Endothelial cell of umbilical vein (primary cell): ENCODE results near the gene LGALSL.

Source experiments
- EZH2 ChIP-seq: IDR thresholded peaks from 2 replicates; pipeline ENCODE4 v1.6.1; 2012; ENCODE audit warnings: borderline replicate concordance, low read depth, mild to moderate bottlenecking, moderate library complexity, low read length, inconsistent platforms; ENCODE audit not compliant: severe bottlenecking
- FOS ChIP-seq: IDR thresholded peaks from 2 replicates; pipeline ENCODE4 v1.6.1; 2011; ENCODE audit warnings: mild to moderate bottlenecking, low read length, moderate library complexity, borderline replicate concordance; ENCODE audit not compliant: insufficient read depth
- JUN ChIP-seq: IDR thresholded peaks from 2 replicates; pipeline ENCODE4 v1.6.1; 2011; ENCODE audit warnings: borderline replicate concordance, low read depth; ENCODE audit not compliant: insufficient read length, insufficient read depth
- MYC ChIP-seq: IDR thresholded peaks from one replicate; pipeline ENCODE4 v1.6.1; 2011; ENCODE audit warnings: mild to moderate bottlenecking, low read depth, low read length
- POLR2A ChIP-seq: IDR thresholded peaks from 2 replicates; pipeline ENCODE4 v1.6.1; 2012; ENCODE audit warnings: low read depth, mild to moderate bottlenecking, control low read depth, low read length
- POLR2AphosphoS5 ChIP-seq: IDR thresholded peaks from 2 replicates; pipeline ENCODE4 v1.6.1; 2012; ENCODE audit warnings: low read depth, mild to moderate bottlenecking, control low read depth, low read length, moderate library complexity; ENCODE audit not compliant: insufficient read depth
- TF ChIP-seq, protein P1 (sequence below), 2 donors: IDR thresholded peaks; 1 replicate in 1 of 2; 2 replicates in 1 of 2; pipeline ENCODE4 v1.5.1; 2011; ENCODE audit warnings: low read length in 2 of 2, mild to moderate bottlenecking in 2 of 2, moderate library complexity in 2 of 2, control low read depth in 1 of 2, inconsistent platforms in 1 of 2, low read depth in 1 of 2; ENCODE audit not compliant: insufficient read depth in 1 of 2; ENCODE audit errors: extremely low read depth in 1 of 2
- TF ChIP-seq, protein P2 (sequence below): IDR thresholded peaks from 2 replicates; pipeline ENCODE4 v1.6.1; 2011; ENCODE audit not compliant: insufficient read depth, insufficient read length

DNA sequence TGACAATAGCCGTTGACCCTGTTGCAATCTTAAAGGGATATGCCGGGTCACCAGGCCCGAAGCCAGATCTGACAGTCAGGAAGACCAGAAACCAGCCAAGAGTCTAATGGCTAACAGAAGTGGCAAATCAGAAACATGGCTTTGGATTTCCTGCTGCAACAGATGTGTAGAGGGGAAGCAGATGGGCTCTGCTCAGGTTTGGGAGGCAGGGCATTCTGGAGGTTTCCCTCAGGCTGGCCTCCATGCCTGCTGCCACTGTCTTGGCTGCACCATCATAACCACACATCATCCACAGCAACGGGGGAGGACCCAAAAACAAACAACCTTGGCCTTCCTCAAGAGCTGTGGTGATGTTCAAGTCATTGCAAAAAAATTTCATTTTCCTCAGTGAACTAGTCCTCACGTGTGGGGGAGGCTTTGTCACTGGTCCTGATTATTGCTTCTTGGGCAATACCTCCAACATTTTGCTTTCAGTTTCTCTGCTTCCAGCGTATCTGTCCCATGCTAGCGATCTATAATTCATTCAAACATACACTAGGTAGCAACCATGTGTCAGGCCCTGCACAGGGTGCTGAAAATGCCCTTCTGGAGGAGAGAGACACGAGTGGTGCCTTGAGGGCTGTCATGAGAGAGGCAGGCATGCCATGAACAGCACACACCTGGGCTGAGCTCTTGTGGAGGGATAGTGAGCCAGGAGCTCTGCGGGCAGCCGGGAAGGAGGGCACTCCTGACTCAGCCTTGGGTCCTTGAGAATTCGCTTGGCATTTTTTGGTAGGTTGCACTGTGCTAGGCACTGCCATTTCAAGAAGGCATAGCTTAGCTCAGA is 48.2 kb upstream of the LGALSL start:
- TF ChIP-seq JUN (no peak), POLR2AphosphoS5 (no peak), MYC (no peak), POLR2A (no peak), EZH2 (no peak), FOS (no peak)
- TF ChIP-seq, protein P1, sequence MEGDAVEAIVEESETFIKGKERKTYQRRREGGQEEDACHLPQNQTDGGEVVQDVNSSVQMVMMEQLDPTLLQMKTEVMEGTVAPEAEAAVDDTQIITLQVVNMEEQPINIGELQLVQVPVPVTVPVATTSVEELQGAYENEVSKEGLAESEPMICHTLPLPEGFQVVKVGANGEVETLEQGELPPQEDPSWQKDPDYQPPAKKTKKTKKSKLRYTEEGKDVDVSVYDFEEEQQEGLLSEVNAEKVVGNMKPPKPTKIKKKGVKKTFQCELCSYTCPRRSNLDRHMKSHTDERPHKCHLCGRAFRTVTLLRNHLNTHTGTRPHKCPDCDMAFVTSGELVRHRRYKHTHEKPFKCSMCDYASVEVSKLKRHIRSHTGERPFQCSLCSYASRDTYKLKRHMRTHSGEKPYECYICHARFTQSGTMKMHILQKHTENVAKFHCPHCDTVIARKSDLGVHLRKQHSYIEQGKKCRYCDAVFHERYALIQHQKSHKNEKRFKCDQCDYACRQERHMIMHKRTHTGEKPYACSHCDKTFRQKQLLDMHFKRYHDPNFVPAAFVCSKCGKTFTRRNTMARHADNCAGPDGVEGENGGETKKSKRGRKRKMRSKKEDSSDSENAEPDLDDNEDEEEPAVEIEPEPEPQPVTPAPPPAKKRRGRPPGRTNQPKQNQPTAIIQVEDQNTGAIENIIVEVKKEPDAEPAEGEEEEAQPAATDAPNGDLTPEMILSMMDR (IDR thresholded peaks at IDR 0.05; ENCODE audit: extremely low read depth in 1 of 2, insufficient read depth in 1 of 2, low read depth in 1 of 2, low read length in 2 of 2) = no peak
- TF ChIP-seq, protein P2, sequence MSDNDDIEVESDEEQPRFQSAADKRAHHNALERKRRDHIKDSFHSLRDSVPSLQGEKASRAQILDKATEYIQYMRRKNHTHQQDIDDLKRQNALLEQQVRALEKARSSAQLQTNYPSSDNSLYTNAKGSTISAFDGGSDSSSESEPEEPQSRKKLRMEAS = no peak
